Left lung (tissue), 10 donors: Measurements from ENCODE around the gene PROM2. TPM values are rescaled to one million over a fixed set of nuclear protein-coding genes. Genes with fewer than 3 reads are reported as not detected.

Experiments used
- ATAC-seq: fragments of 200-7000 bp; cut with Tn5 transposase; one replicate; pipeline ENCODE4 v1.9.1; 2020; ENCODE audit warnings: moderate library complexity
- DNase-seq, 4 donors: peaks; one replicate each; pipeline ENCODE4 v3.0.0-alpha.2; 2013 to 2020
- H3K27ac ChIP-seq, 2 donors: fragments of 200-600 bp; sonication (generic) in 1 of 2; one replicate each; pipeline versions ENCODE4 v1.5.0 to v1.8.0; 2020 to 2021
- H3K27me3 ChIP-seq, 2 donors: fragments of 200-600 bp; sonication (generic) in 1 of 2; one replicate each; pipeline versions ENCODE4 v1.5.0 to v1.8.0; 2020 to 2021
- H3K36me3 ChIP-seq, 2 donors: fragments of 200-600 bp; sonication (generic) in 1 of 2; one replicate each; pipeline versions ENCODE4 v1.5.0 to v1.8.0; 2020 to 2021
- H3K4me1 ChIP-seq, 2 donors: fragments of 200-600 bp; one replicate each; pipeline ENCODE4 v1.8.0; 2021
- H3K4me3 ChIP-seq, 2 donors: fragments of 200-600 bp; sonication (generic) in 1 of 2; one replicate each; pipeline versions ENCODE4 v1.5.0 to v1.8.0; 2020 to 2021; ENCODE audit warnings: mild to moderate bottlenecking in 1 of 2
- H3K9me3 ChIP-seq, 2 donors: fragments of 200-600 bp; sonication (generic) in 1 of 2; one replicate each; pipeline versions ENCODE4 v1.5.0 to v1.8.0; 2020 to 2021
- CTCF ChIP-seq, 2 donors: fragments of 200-600 bp; sonication (generic) in 1 of 2; IDR thresholded peaks; one replicate each; pipeline versions ENCODE4 v1.5.0 to v1.8.0; 2021; ENCODE audit warnings: antibody characterized with exemption in 2 of 2
- intact Hi-C, 2 donors: fragments of 100-400 bp; cut with DNase I; formaldehyde crosslinking; loops; one replicate each; pipeline versions ENCODE4 v1.11.2 to v1.14.2; 2022
- polyA plus RNA-seq, 6 donors: library from polyadenylated mRNA; unstranded; fragments of 120-200 nt; gene quantifications; one replicate each; pipeline ENCODE4 v1.2.1, GENCODE V29; 2013; ENCODE audit not compliant: insufficient read length in 6 of 6
- total RNA-seq, 2 donors: library from RNA; stranded (reverse); fragmentation: NEBNext Ultra II Directional; extraction: Animal tissue kit (Norgen Biotek cat#: 25700); gene quantifications; one replicate each; pipeline ENCODE4 v1.2.1, GENCODE V29; 2021
- donor health status: DM: no; HTN: yes; CAD: no.
- donor health status: DM: no; HTN: no; CAD: no.

Gene PROM2
- total and polyA plus RNA-seq, 8 donors: 5.6 to 16.4 (median 15.3) TPM

- no peak overlapping the region for H3K27ac ChIP-seq
- H3K27me3 ChIP-seq: no peaks in the 10 kb centered on the region
- intact Hi-C loops: no loop called here
- no peaks in the 10 kb centered on the region for H3K36me3 ChIP-seq
- peaks cover 0 to 19% of the 10 kb centered on the region in 2 donors for H3K9me3 ChIP-seq
- TF ChIP-seq CTCF (IDR thresholded peaks at IDR 0.05): no peak
- ATAC-seq (no peak), DNase-seq (no peak)
- H3K4me1 ChIP-seq: peaks cover 0 to 4% of the 10 kb centered on the region in 2 donors
- H3K4me3 ChIP-seq: no peak overlapping the region
Measured at GRCh38 chr2:95258271-95258670, 16.0 kb upstream of the PROM2 start.

DNA sequence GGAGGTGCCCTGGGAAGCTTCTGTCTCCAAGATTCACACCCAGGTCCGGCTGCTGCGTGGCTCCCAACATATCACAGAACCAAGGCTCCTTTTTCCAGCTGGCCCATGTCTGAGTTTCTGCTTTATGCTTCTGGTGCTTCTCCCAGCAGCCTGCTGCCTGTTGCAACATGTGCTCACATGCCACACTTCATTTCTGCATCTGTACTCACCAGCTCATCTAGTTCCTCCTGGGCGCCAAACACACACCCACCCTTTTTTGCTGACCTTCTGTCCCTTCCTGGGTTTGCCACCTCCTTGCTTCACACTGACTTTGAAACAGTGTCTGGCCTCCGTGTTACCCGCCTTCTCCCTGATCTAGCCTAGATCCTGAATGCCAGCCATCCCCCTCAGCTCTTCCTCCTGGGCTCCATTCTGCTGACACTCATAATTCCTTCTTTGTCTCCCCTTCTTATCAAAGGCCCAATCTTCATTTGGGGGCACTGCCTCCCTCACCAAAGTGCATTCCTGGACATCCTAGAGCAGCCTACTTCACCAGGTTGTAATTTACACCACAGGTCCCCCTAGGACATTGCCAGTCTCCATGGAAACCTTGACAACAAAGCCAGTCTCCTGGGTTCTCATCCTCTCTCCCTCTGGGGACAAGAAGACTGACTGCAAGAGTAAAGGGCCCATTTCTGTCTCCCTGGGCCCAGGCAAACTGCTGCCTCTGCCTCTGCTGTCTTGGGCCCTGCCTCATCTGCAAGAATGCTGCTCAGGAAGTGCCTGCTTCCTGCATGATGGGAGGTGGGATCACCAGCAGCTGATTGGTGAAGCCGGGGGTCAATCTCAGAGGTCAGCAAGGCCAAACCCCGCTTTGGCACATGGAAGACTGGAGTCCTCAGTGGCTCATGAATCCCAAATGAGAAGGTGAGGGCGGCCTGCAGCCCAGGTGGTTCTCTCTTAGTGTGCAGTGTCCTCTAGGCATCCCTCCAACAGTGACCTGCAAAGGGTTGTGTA lies 13.9 kb upstream of the PROM2 start:
- Histone ChIP-seq H3K27ac (no peak overlapping the region), H3K4me3 (no peak overlapping the region), H3K9me3 (peaks cover 0 to 15% of the 10 kb centered on the region in 2 donors), H3K27me3 (no peaks in the 10 kb centered on the region), H3K36me3 (no peaks in the 10 kb centered on the region), H3K4me1 (peaks cover 0 to 4% of the 10 kb centered on the region in 2 donors)
- DNase-seq: peak in 3 of 4 donors; percentile 34 to 66 (median 42)
- peak; percentile 64 for ATAC-seq
- no peak for TF ChIP-seq CTCF (IDR thresholded peaks at IDR 0.05)
- intact Hi-C loops: no loop called here

DNA sequence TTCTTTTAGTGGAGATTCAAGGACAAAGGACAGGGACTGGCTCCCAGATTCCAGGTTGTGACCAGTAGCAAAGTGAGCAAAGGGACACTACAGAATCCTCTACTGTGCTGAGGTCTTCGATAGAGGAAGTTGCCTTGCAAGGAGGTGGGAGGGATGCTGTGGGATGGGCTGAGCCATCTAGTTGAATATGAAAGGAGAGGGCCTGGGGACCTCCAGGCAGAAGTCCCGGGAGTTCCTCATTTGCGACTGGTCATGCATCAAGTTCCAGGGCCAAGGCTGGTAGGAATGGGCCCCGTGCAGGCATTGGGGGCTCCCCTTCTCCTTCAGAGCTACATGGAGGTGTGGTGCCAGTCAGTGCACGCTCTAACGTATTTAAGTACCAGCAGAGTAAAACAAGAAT lies 12.6 kb upstream of the PROM2 start:
- Histone ChIP-seq H3K27ac (no peak overlapping the region), H3K36me3 (no peaks in the 10 kb centered on the region), H3K4me1 (peaks cover 0 to 4% of the 10 kb centered on the region in 2 donors), H3K9me3 (peaks cover 0 to 12% of the 10 kb centered on the region in 2 donors), H3K27me3 (no peaks in the 10 kb centered on the region), H3K4me3 (no peak overlapping the region)
- intact Hi-C loops: no loop called here
- ATAC-seq (peak; percentile 22), DNase-seq (peak in 1 of 4 donors; percentile 36)
- no peak for TF ChIP-seq CTCF (IDR thresholded peaks at IDR 0.05)

GRCh38 chr2:95262896-95263542 lies 11.2 kb upstream of the PROM2 start:
- no peak overlapping the region for H3K27ac ChIP-seq
- no peaks in the 10 kb centered on the region for H3K27me3 ChIP-seq
- H3K9me3 ChIP-seq: no peaks in the 10 kb centered on the region
- ATAC-seq (no peak), DNase-seq (no peak)
- no peak for TF ChIP-seq CTCF (IDR thresholded peaks at IDR 0.05)
- H3K36me3 ChIP-seq: no peaks in the 10 kb centered on the region
- H3K4me1 ChIP-seq: peaks cover 0 to 4% of the 10 kb centered on the region in 2 donors
- no peak overlapping the region for H3K4me3 ChIP-seq
- intact Hi-C loops: no loop called here

GRCh38 chr2:95264624-95265023 lies 9.6 kb upstream of the PROM2 start:
- DNase-seq: peak in 1 of 4 donors; percentile 33
- no peak for ATAC-seq
- Histone ChIP-seq H3K4me1 (peaks cover 0 to 4% of the 10 kb centered on the region in 2 donors), H3K9me3 (no peaks in the 10 kb centered on the region), H3K4me3 (no peak overlapping the region), H3K27me3 (no peaks in the 10 kb centered on the region), H3K27ac (no peak overlapping the region), H3K36me3 (no peaks in the 10 kb centered on the region)
- intact Hi-C loops: no loop called here
- TF ChIP-seq CTCF (IDR thresholded peaks at IDR 0.05): no peak
